ENCODE results near the gene FBXW5. TPM values are rescaled to one million over a fixed set of nuclear protein-coding genes. Genes with fewer than 3 reads are reported as not detected.
A peak's percentile ranks its signal among the peaks of the same experiment; 100 is the strongest.

Gene FBXW5
- total RNA-seq, 1 donor, result 157 TPM

- Histone ChIP-seq H3K79me2 (ENCODE audit: insufficient read depth, low read length) (no peaks in the 10 kb centered on the region), H3K4me3 (ENCODE audit: insufficient read depth, low read length) (no peak overlapping the region), H3K36me3 (ENCODE audit: insufficient read depth, low read length) (peaks cover 31% of the 10 kb centered on the region), H3K4me2 (ENCODE audit: insufficient read depth, low read length) (no peak overlapping the region), H3K27me3 (ENCODE audit: insufficient read depth, low read length) (no peaks in the 10 kb centered on the region), H4K20me1 (ENCODE audit: insufficient read depth, low read length) (no peaks in the 10 kb centered on the region), H3K27ac (ENCODE audit: low read depth, low read length) (no peak overlapping the region), H3K9me3 (ENCODE audit: low read depth, low read length) (no peaks in the 10 kb centered on the region), H3K4me1 (ENCODE audit: insufficient read depth, low read length) (no peaks in the 10 kb centered on the region), H2AFZ (ENCODE audit: low read length) (no peak overlapping the region)
- TF ChIP-seq CTCF (IDR thresholded peaks at IDR 0.05; ENCODE audit: extremely low read depth, low read depth, low read length), result no peak
- DNase-seq (ENCODE audit: insufficient read length, low spot score, missing footprints), result peak; percentile 25
Observed at GRCh38 chr9:136921307-136921706, 23.2 kb downstream of the FBXW5 start.

GRCh38 chr9:136920734-136921231, 23.8 kb downstream of the FBXW5 start:
- H3K9me3 ChIP-seq (ENCODE audit: low read depth, low read length), result no peaks in the 10 kb centered on the region
- H3K36me3 ChIP-seq (ENCODE audit: insufficient read depth, low read length), result peaks cover 34% of the 10 kb centered on the region
- H2AFZ ChIP-seq (ENCODE audit: low read length), result no peak overlapping the region
- H3K79me2 ChIP-seq (ENCODE audit: insufficient read depth, low read length), result no peaks in the 10 kb centered on the region
- DNase-seq (ENCODE audit: insufficient read length, low spot score, missing footprints), result peak; percentile 57
- no peak overlapping the region for H3K4me2 ChIP-seq (ENCODE audit: insufficient read depth, low read length)
- TF ChIP-seq CTCF (IDR thresholded peaks at IDR 0.05; ENCODE audit: extremely low read depth, low read depth, low read length), result no peak
- H3K4me1 ChIP-seq (ENCODE audit: insufficient read depth, low read length), result no peaks in the 10 kb centered on the region
- peaks cover 2% of the 10 kb centered on the region for H4K20me1 ChIP-seq (ENCODE audit: insufficient read depth, low read length)
- H3K27me3 ChIP-seq (ENCODE audit: insufficient read depth, low read length), result no peaks in the 10 kb centered on the region
- H3K4me3 ChIP-seq (ENCODE audit: insufficient read depth, low read length), result no peak overlapping the region
- no peak overlapping the region for H3K27ac ChIP-seq (ENCODE audit: low read depth, low read length)

- Histone ChIP-seq H3K4me2 (ENCODE audit: insufficient read depth, low read length) (no peak overlapping the region), H3K9me3 (ENCODE audit: low read depth, low read length) (no peaks in the 10 kb centered on the region), H3K27ac (ENCODE audit: low read depth, low read length) (no peak overlapping the region), H3K4me3 (ENCODE audit: insufficient read depth, low read length) (no peak overlapping the region), H3K27me3 (ENCODE audit: insufficient read depth, low read length) (no peaks in the 10 kb centered on the region), H4K20me1 (ENCODE audit: insufficient read depth, low read length) (peaks cover 3% of the 10 kb centered on the region), H3K79me2 (ENCODE audit: insufficient read depth, low read length) (no peaks in the 10 kb centered on the region), H3K36me3 (ENCODE audit: insufficient read depth, low read length) (peaks cover 39% of the 10 kb centered on the region), H3K4me1 (ENCODE audit: insufficient read depth, low read length) (no peaks in the 10 kb centered on the region), H2AFZ (ENCODE audit: low read length) (no peak overlapping the region)
- peak; percentile 36 for DNase-seq (ENCODE audit: insufficient read length, low spot score, missing footprints)
- no peak for TF ChIP-seq CTCF (IDR thresholded peaks at IDR 0.05; ENCODE audit: extremely low read depth, low read depth, low read length)
Observed at GRCh38 chr9:136920069-136920468, 24.5 kb downstream of the FBXW5 start.

GRCh38 chr9:136917902-136918301, 26.6 kb downstream of the FBXW5 start:
- Histone ChIP-seq H3K27ac (ENCODE audit: low read depth, low read length) (no peak overlapping the region), H3K9me3 (ENCODE audit: low read depth, low read length) (no peaks in the 10 kb centered on the region), H4K20me1 (ENCODE audit: insufficient read depth, low read length) (peaks cover 3% of the 10 kb centered on the region), H2AFZ (ENCODE audit: low read length) (no peak overlapping the region), H3K4me2 (ENCODE audit: insufficient read depth, low read length) (no peak overlapping the region), H3K79me2 (ENCODE audit: insufficient read depth, low read length) (no peaks in the 10 kb centered on the region), H3K27me3 (ENCODE audit: insufficient read depth, low read length) (no peaks in the 10 kb centered on the region), H3K4me1 (ENCODE audit: insufficient read depth, low read length) (no peaks in the 10 kb centered on the region), H3K4me3 (ENCODE audit: insufficient read depth, low read length) (no peak overlapping the region), H3K36me3 (ENCODE audit: insufficient read depth, low read length) (peaks cover 35% of the 10 kb centered on the region)
- DNase-seq (ENCODE audit: insufficient read length, low spot score, missing footprints), result peak; percentile 46
- no peak for TF ChIP-seq CTCF (IDR thresholded peaks at IDR 0.05; ENCODE audit: extremely low read depth, low read depth, low read length)

Data from osteoblast (primary cell).